Dendritic cell treated with granulocyte-macrophage colony-stimulating factor and Interleukin-4, amounts not matched to agents 40 ng/mL and 50 ng/mL, for 4 days (primary cell): ENCODE measurements around the gene ACTL7A.
"Not testable (repeated sequence)": the region's sequence is repeated elsewhere in the genome, so short reads cannot be mapped to it uniquely, and the experiment has no call there.

Experiments
- H3K27ac Mint-ChIP-seq: one replicate; pipeline ENCODE4 v1.8.0; 2022; ENCODE audit warnings: mild to moderate bottlenecking, mixed read lengths
- H3K27me3 Mint-ChIP-seq: one replicate; pipeline ENCODE4 v1.8.0; 2022; ENCODE audit warnings: mild to moderate bottlenecking, mixed read lengths
- H3K36me3 Mint-ChIP-seq: one replicate; pipeline ENCODE4 v1.8.0; 2022; ENCODE audit warnings: low read depth, mixed read lengths
- H3K4me1 Mint-ChIP-seq: one replicate; pipeline ENCODE4 v1.8.0; 2022; ENCODE audit warnings: low read depth, mixed read lengths
- H3K4me3 Mint-ChIP-seq: one replicate; pipeline ENCODE4 v1.8.0; 2022; ENCODE audit warnings: mild to moderate bottlenecking, moderate library complexity, mixed read lengths
- H3K9me3 Mint-ChIP-seq: one replicate; pipeline ENCODE4 v1.8.0; 2022; ENCODE audit warnings: mixed read lengths
- intact Hi-C: fragments of 100-400 bp; cut with micrococcal nuclease; formaldehyde crosslinking; loops from one replicate; pipeline ENCODE4 v1.15.0; 2022

The ACTL7A gene

DNA sequence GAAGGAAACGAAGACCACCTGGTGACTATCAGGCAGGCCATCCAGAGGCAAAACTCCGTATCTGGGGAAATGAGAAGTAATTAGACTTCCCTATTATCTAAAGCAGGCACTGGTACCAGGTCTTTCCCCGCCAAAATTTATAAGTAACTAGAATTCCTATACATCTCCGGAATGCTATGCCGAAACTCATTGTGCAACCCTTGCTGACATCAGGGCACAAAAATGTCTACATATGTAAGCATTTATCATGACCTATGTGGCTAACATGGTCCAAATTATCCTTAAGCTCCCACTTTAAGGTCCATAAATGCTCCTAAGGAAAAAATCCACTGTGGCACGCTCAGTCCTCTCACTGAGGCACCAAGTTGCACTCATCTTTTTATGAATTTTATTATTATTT is 24.0 kb upstream of the ACTL7A start:
- H3K27me3 Mint-ChIP-seq: no peaks in the 10 kb centered on the region
- no peak overlapping the region for H3K4me3 Mint-ChIP-seq
- intact Hi-C loops: no loop called here
- peaks cover 33% of the 10 kb centered on the region for H3K4me1 Mint-ChIP-seq
- no peaks in the 10 kb centered on the region for H3K36me3 Mint-ChIP-seq
- peaks cover 8% of the 10 kb centered on the region for H3K9me3 Mint-ChIP-seq
- H3K27ac Mint-ChIP-seq: no peak overlapping the region

DNA sequence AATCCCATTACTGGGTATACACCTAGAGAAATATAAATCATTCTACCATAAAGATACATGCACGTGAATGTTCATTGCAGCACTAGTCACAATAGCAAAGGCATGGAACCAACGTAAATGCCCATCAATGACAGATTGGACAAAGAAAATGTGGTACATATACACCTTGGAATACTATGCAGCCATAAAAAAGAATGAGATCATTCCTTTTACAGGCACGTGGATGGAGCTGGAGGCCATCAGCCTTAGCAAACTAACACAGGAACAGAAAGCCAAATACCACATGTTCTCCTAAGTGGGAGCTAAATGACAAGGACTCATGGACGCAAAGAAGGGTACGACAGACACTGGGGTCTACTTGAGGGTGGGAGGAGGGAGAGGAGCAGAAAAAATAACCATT is 22.5 kb upstream of the ACTL7A start:
- H3K9me3 Mint-ChIP-seq, H3K27me3 Mint-ChIP-seq, H3K4me3 Mint-ChIP-seq, intact Hi-C loops, H3K27ac Mint-ChIP-seq, H3K36me3 Mint-ChIP-seq: not testable (repeated sequence)
- H3K4me1 Mint-ChIP-seq: peaks cover 33% of the 10 kb centered on the region

GRCh38 chr9:108842610-108843295 is 19.3 kb upstream of the ACTL7A start:
- peak overlapping the region; percentile 70 for H3K4me3 Mint-ChIP-seq
- intact Hi-C loops: no loop called here
- no peak overlapping the region for H3K27ac Mint-ChIP-seq
- peaks cover 19% of the 10 kb centered on the region for H3K4me1 Mint-ChIP-seq
- no peaks in the 10 kb centered on the region for H3K9me3 Mint-ChIP-seq
- H3K36me3 Mint-ChIP-seq: no peaks in the 10 kb centered on the region
- H3K27me3 Mint-ChIP-seq: no peaks in the 10 kb centered on the region

- Mint-ChIP-seq H3K9me3 (no peaks in the 10 kb centered on the region), H3K36me3 (no peaks in the 10 kb centered on the region), H3K27me3 (no peaks in the 10 kb centered on the region), H3K27ac (no peak overlapping the region), H3K4me3 (no peak overlapping the region), H3K4me1 (peaks cover 29% of the 10 kb centered on the region)
- intact Hi-C loops: no loop called here
Measured at GRCh38 chr9:108844391-108844790, 17.7 kb upstream of the ACTL7A start.

- no peaks in the 10 kb centered on the region for H3K9me3 Mint-ChIP-seq
- intact Hi-C loops: no loop called here
- H3K4me1 Mint-ChIP-seq: peaks cover 34% of the 10 kb centered on the region
- H3K27ac Mint-ChIP-seq: no peak overlapping the region
- no peaks in the 10 kb centered on the region for H3K36me3 Mint-ChIP-seq
- H3K27me3 Mint-ChIP-seq: no peaks in the 10 kb centered on the region
- H3K4me3 Mint-ChIP-seq: no peak overlapping the region
Measured at GRCh38 chr9:108844856-108845255, 17.2 kb upstream of the ACTL7A start.

DNA sequence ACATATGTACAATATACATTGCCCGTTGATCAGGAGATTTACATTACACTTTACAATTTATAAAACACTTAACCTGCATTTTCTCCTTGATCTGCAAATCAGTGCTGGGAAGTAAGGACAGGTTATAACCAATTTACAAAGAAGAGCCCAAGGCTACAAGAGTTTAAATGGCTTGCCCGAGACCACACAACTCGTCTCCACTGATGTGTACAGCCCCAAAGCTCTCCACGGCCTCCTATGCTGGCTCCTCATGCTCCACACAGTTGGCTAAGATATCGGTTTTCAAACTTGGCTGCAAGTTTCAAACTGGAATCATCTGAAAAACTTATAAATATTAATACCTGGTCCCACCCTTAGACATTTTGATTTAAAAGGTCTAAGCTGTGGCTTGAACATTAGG is 16.6 kb upstream of the ACTL7A start:
- H3K36me3 Mint-ChIP-seq: no peaks in the 10 kb centered on the region

GRCh38 chr9:108845947-108846346 is 16.1 kb upstream of the ACTL7A start:
- no peaks in the 10 kb centered on the region for H3K9me3 Mint-ChIP-seq
- intact Hi-C loops: no loop called here
- no peaks in the 10 kb centered on the region for H3K27me3 Mint-ChIP-seq
- H3K4me1 Mint-ChIP-seq: peaks cover 35% of the 10 kb centered on the region
- no peak overlapping the region for H3K4me3 Mint-ChIP-seq
- no peaks in the 10 kb centered on the region for H3K36me3 Mint-ChIP-seq
- no peak overlapping the region for H3K27ac Mint-ChIP-seq

More for the DNA sequence above, 16.6 kb upstream of the ACTL7A start:
- H3K4me1 Mint-ChIP-seq: peaks cover 35% of the 10 kb centered on the region
- H3K27ac Mint-ChIP-seq: no peak overlapping the region
- no peaks in the 10 kb centered on the region for H3K9me3 Mint-ChIP-seq
- H3K4me3 Mint-ChIP-seq: no peak overlapping the region
- no peaks in the 10 kb centered on the region for H3K27me3 Mint-ChIP-seq
- intact Hi-C loops: no loop called here

GRCh38 chr9:108848296-108848695 is 13.8 kb upstream of the ACTL7A start:
- H3K4me3 Mint-ChIP-seq, H3K27me3 Mint-ChIP-seq, H3K36me3 Mint-ChIP-seq, H3K27ac Mint-ChIP-seq, intact Hi-C loops, H3K9me3 Mint-ChIP-seq: not testable (repeated sequence)
- H3K4me1 Mint-ChIP-seq: peaks cover 23% of the 10 kb centered on the region

GRCh38 chr9:108850293-108850897 is 11.7 kb upstream of the ACTL7A start:
- Mint-ChIP-seq H3K4me3 (no peak overlapping the region), H3K36me3 (no peaks in the 10 kb centered on the region), H3K27me3 (no peaks in the 10 kb centered on the region), H3K9me3 (no peaks in the 10 kb centered on the region), H3K4me1 (peaks cover 23% of the 10 kb centered on the region), H3K27ac (no peak overlapping the region)
- intact Hi-C loops: no loop called here

- no peak overlapping the region for H3K4me3 Mint-ChIP-seq
Measured at GRCh38 chr9:108851138-108851537, 10.9 kb upstream of the ACTL7A start.

GRCh38 chr9:108852079-108852478 is 10.0 kb upstream of the ACTL7A start:
- Mint-ChIP-seq H3K27ac (no peak overlapping the region), H3K4me3 (no peak overlapping the region), H3K27me3 (no peaks in the 10 kb centered on the region), H3K36me3 (no peaks in the 10 kb centered on the region), H3K4me1 (peaks cover 16% of the 10 kb centered on the region), H3K9me3 (no peaks in the 10 kb centered on the region)
- intact Hi-C loops: no loop called here

More at GRCh38 chr9:108851138-108851537, 10.9 kb upstream of the ACTL7A start:
- Mint-ChIP-seq H3K4me1 (peaks cover 20% of the 10 kb centered on the region), H3K9me3 (no peaks in the 10 kb centered on the region), H3K27ac (no peak overlapping the region), H3K36me3 (no peaks in the 10 kb centered on the region), H3K27me3 (no peaks in the 10 kb centered on the region)
- intact Hi-C loops: no loop called here

GRCh38 chr9:108854094-108854493 is 8.0 kb upstream of the ACTL7A start:
- intact Hi-C loops: no loop called here
- H3K4me3 Mint-ChIP-seq: no peak overlapping the region
- H3K9me3 Mint-ChIP-seq: no peaks in the 10 kb centered on the region
- no peak overlapping the region for H3K27ac Mint-ChIP-seq
- no peaks in the 10 kb centered on the region for H3K36me3 Mint-ChIP-seq
- peaks cover 17% of the 10 kb centered on the region for H3K4me1 Mint-ChIP-seq
- H3K27me3 Mint-ChIP-seq: no peaks in the 10 kb centered on the region

GRCh38 chr9:108854641-108855528 is 7.2 kb upstream of the ACTL7A start:
- peaks cover 10% of the 10 kb centered on the region for H3K4me1 Mint-ChIP-seq
- H3K36me3 Mint-ChIP-seq: no peaks in the 10 kb centered on the region
- no peak overlapping the region for H3K4me3 Mint-ChIP-seq
- H3K9me3 Mint-ChIP-seq: no peaks in the 10 kb centered on the region
- intact Hi-C loops: no loop called here
- H3K27ac Mint-ChIP-seq: no peak overlapping the region
- no peaks in the 10 kb centered on the region for H3K27me3 Mint-ChIP-seq

DNA sequence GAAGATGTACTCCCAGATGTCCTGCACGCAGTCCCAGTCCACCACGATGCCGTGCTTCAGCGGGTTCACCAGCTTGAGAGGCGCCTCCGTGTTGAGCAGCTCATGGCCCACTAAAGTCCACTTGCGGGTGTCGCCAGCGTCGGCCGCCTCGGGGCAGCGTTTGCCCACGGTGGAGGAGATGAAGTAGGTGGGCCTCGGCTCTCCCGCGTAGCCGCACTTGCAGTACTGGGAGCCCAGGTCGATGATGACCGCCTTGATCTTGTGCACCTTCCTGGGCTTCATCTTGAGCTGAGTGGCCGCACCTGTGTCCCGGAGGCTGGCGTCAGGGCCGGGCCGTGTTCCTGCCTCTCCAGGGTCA is 6.6 kb upstream of the ACTL7A start:
- Mint-ChIP-seq H3K27ac (no peak overlapping the region), H3K4me1 (peaks cover 10% of the 10 kb centered on the region), H3K27me3 (no peaks in the 10 kb centered on the region)

More for the DNA sequence above, 6.6 kb upstream of the ACTL7A start:
- intact Hi-C loops: no loop called here
- H3K36me3 Mint-ChIP-seq: no peaks in the 10 kb centered on the region
- H3K9me3 Mint-ChIP-seq: no peaks in the 10 kb centered on the region
- H3K4me3 Mint-ChIP-seq: no peak overlapping the region
